PC-9 (cell line): ENCODE measurements around the gene COL5A2. TPM values are rescaled to one million over a fixed set of nuclear protein-coding genes. Genes with fewer than 3 reads are reported as not detected.

ENCODE experiments used
- BruUV-seq: library from RNA; stranded (reverse); fragments of 400-500 nt; replicated peaks from 2 replicates; lab custom pipeline; 2021; lab: Mats Ljungman, UMichigan
- CTCF ChIA-PET: fragments of 300-600 bp; sonication (Branson Sonifier 250); formaldehyde crosslinking; loops from one replicate; lab custom pipeline; 2022; ENCODE audit warnings: antibody characterized with exemption; lab: Charles Lee
- POLR2A ChIA-PET: fragments of 300-600 bp; sonication (Branson Sonifier 250); formaldehyde crosslinking; loops from one replicate; lab custom pipeline; 2022; ENCODE audit warnings: antibody characterized with exemption; ENCODE audit not compliant: unreplicated experiment; lab: Charles Lee
- DNase-seq, 2 experiments: peaks; one replicate each; pipeline versions ENCODE4 v3.0.0 to v3.0.0-alpha.2; 2015 to 2022; ENCODE audit warnings: mixed read lengths in 1 of 2
- H2AFZ ChIP-seq: fragments of 200-600 bp; sonication (generic); 2 replicates; pipeline ENCODE4 v1.8.1; 2017; ENCODE audit warnings: antibody characterized with exemption
- H3F3A ChIP-seq: fragments of 200-600 bp; sonication (generic); 2 replicates; pipeline ENCODE4 v1.8.1; 2017; ENCODE audit warnings: antibody characterized with exemption, mild to moderate bottlenecking, low read depth; ENCODE audit not compliant: insufficient read depth
- H3K27ac ChIP-seq: fragments of 200-600 bp; sonication (generic); 2 replicates; pipeline ENCODE4 v1.6.1; 2016; ENCODE audit warnings: mixed run types
- H3K27me3 ChIP-seq: fragments of 200-600 bp; sonication (generic); 2 replicates; pipeline ENCODE4 v1.6.1; 2016; ENCODE audit warnings: low read depth, mixed run types; ENCODE audit not compliant: insufficient read depth
- H3K36me3 ChIP-seq: fragments of 200-600 bp; sonication (generic); 2 replicates; pipeline ENCODE4 v1.6.1; 2016; ENCODE audit warnings: low read depth, mixed run types
- H3K4me1 ChIP-seq: fragments of 200-600 bp; sonication (generic); replicated peaks from 2 replicates; pipeline ENCODE4 v1.6.1; 2016; ENCODE audit warnings: mixed run types; ENCODE audit not compliant: insufficient read depth
- H3K4me2 ChIP-seq: fragments of 200-600 bp; sonication (generic); 2 replicates; pipeline ENCODE4 v1.6.1; 2017; ENCODE audit warnings: mixed run types
- H3K4me3 ChIP-seq: fragments of 200-600 bp; sonication (generic); 2 replicates; pipeline ENCODE4 v1.6.1; 2016; ENCODE audit warnings: mixed run types
- H3K79me2 ChIP-seq: fragments of 200-600 bp; sonication (generic); 2 replicates; pipeline ENCODE4 v1.6.1; 2017; ENCODE audit warnings: low read depth, mixed run types
- H3K9me2 ChIP-seq: fragments of 200-600 bp; sonication (generic); 2 replicates; pipeline ENCODE4 v1.8.1; 2017; ENCODE audit warnings: mild to moderate bottlenecking; ENCODE audit not compliant: insufficient read depth
- H3K9me3 ChIP-seq: fragments of 200-600 bp; sonication (generic); 2 replicates; pipeline ENCODE4 v1.8.1; 2016; ENCODE audit warnings: low read depth; ENCODE audit not compliant: insufficient read depth
- H4K20me1 ChIP-seq: fragments of 200-600 bp; sonication (generic); 2 replicates; pipeline ENCODE4 v1.8.1; 2017; ENCODE audit not compliant: insufficient read depth
- EZH2 ChIP-seq: fragments of 200-600 bp; sonication (generic); IDR thresholded peaks from 2 replicates; pipeline ENCODE4 v1.8.0; 2017; ENCODE audit warnings: antibody characterized with exemption, low read depth
- intact Hi-C: fragments of 100-400 bp; cut with micrococcal nuclease; formaldehyde crosslinking; loops from one replicate; pipeline ENCODE4 v1.10.0; 2022; ENCODE audit not compliant: unreplicated experiment
- total RNA-seq: library from RNA; stranded (reverse); gene quantifications from 2 replicates; pipeline ENCODE4 v1.2.3, GENCODE V29; 2021
- TF ChIP-seq, protein P1 (sequence below): fragments of 200-600 bp; sonication (generic); conservative IDR thresholded peaks from 2 replicates; pipeline ENCODE4 v1.6.1; 2017; ENCODE audit warnings: mixed run types, antibody characterized with exemption, mild to moderate bottlenecking, moderate library complexity

COL5A2 gene
- total RNA-seq, 1 experiment from 2014 or later: 0.55 TPM

DNA sequence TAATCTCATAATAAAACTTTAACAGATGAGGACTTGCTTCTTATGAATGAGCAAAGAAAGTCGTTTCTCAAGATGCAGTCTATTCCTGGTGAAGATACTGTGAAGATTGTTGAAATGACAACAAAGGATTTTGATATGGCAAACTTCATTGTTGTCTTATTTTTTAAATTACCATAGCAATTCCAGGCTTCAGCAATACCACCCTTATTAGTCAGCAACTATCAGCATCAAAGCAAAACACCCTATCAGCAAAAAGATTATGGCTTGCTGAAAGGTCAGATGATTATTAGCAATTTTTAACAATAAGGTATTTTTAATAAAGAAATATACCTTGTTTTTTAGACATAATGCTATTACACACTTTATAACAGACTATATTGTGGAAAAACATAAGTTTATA, 88.3 kb downstream of the COL5A2 start:
- intact Hi-C loops: loop anchor here (5.0 kb wide), 1 partner anchor 569 kb away; no protein-coding TSS in a partner anchor
- no TSS peak for BruUV-seq

DNA sequence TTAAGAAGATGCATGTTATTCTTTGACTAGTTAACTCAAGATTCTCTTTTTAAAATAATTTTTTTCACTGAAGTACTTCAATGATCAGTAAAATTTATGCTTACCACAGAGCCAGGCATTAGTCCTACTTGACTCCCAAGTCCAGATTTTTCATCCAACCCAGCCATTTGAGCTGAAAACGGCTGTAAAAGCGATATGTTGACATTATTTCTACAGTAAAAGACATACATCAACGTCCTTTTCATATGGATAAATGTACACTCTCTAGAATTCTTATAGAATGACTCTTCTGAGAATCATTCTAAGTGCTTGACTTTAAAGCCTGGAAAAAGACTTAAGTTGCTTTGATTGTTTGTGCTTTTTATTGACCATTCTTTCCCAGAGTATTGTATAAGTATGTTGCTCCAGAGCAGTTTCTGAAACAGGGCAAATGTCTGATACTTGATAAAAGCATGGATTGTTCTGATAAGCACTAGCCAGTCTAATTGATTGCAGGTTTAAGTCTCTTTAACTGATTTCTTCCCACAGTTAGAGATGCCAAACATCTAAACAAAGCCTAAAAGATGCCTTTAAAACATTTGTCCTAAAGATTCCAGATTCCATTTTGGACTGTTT, 90.9 kb downstream of the COL5A2 start:
- TF ChIP-seq, protein P1, sequence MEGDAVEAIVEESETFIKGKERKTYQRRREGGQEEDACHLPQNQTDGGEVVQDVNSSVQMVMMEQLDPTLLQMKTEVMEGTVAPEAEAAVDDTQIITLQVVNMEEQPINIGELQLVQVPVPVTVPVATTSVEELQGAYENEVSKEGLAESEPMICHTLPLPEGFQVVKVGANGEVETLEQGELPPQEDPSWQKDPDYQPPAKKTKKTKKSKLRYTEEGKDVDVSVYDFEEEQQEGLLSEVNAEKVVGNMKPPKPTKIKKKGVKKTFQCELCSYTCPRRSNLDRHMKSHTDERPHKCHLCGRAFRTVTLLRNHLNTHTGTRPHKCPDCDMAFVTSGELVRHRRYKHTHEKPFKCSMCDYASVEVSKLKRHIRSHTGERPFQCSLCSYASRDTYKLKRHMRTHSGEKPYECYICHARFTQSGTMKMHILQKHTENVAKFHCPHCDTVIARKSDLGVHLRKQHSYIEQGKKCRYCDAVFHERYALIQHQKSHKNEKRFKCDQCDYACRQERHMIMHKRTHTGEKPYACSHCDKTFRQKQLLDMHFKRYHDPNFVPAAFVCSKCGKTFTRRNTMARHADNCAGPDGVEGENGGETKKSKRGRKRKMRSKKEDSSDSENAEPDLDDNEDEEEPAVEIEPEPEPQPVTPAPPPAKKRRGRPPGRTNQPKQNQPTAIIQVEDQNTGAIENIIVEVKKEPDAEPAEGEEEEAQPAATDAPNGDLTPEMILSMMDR: no peak
- TF ChIP-seq EZH2: no peak
- Histone ChIP-seq H3K9me2 (no peaks in the 10 kb centered on the region), H3K27me3 (no peaks in the 10 kb centered on the region), H3K27ac (no peak overlapping the region), H3K4me2 (no peak overlapping the region), H3K9me3 (no peaks in the 10 kb centered on the region), H3K4me1 (no peaks in the 10 kb centered on the region), H4K20me1 (no peaks in the 10 kb centered on the region), H3K79me2 (no peaks in the 10 kb centered on the region), H3K36me3 (no peaks in the 10 kb centered on the region), H2AFZ (no peak overlapping the region), H3F3A (no peaks in the 10 kb centered on the region), H3K4me3 (no peak overlapping the region)
- POLR2A ChIA-PET: no interaction called here
- intact Hi-C loops: no loop called here
- CTCF ChIA-PET: no interaction called here
- no TSS peak for BruUV-seq
- DNase-seq: no peak

More for the DNA sequence above, 88.3 kb downstream of the COL5A2 start:
- CTCF ChIA-PET: no interaction called here
- Histone ChIP-seq H3K4me1 (no peaks in the 10 kb centered on the region), H2AFZ (no peak overlapping the region), H3K27me3 (no peaks in the 10 kb centered on the region), H3K9me2 (no peaks in the 10 kb centered on the region), H3K9me3 (no peaks in the 10 kb centered on the region), H3F3A (no peaks in the 10 kb centered on the region), H3K36me3 (no peaks in the 10 kb centered on the region), H3K79me2 (no peaks in the 10 kb centered on the region), H3K4me3 (no peak overlapping the region), H3K4me2 (no peak overlapping the region), H3K27ac (no peak overlapping the region), H4K20me1 (no peaks in the 10 kb centered on the region)
- TF ChIP-seq, protein P1: no peak
- TF ChIP-seq EZH2: no peak
- POLR2A ChIA-PET: no interaction called here
- DNase-seq: no peak

DNA sequence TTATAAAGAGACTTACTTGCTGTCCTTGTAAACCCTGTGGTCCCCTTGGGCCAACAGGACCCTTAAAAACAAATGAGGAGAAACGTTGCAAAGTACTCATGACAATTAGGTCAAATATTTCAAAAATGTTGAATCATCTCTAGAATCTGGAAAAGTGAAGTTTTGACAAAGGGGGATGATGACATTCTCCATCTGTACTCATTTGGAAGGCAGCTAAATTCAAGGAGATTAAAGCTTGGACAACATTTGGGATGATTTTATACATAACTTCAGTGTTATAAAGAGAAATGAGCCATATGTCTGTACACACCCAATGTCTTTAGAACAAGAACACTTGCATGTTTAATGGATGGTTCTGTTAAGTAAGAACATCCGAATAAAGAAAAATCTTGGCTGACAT, 92.9 kb downstream of the COL5A2 start:
- H3F3A ChIP-seq: no peaks in the 10 kb centered on the region
- H3K79me2 ChIP-seq: no peaks in the 10 kb centered on the region
- H3K27me3 ChIP-seq: no peaks in the 10 kb centered on the region
- no TSS peak for BruUV-seq
- H3K36me3 ChIP-seq: no peaks in the 10 kb centered on the region
- H3K9me2 ChIP-seq: no peaks in the 10 kb centered on the region
- TF ChIP-seq, protein P1: no peak
- no peak for TF ChIP-seq EZH2
- H3K4me1 ChIP-seq: no peaks in the 10 kb centered on the region
- ChIA-PET CTCF (no interaction called here), POLR2A (no interaction called here)
- no peak overlapping the region for H3K27ac ChIP-seq
- H3K4me2 ChIP-seq: no peak overlapping the region
- DNase-seq: no peak
- intact Hi-C loops: no loop called here
- no peaks in the 10 kb centered on the region for H4K20me1 ChIP-seq
- no peaks in the 10 kb centered on the region for H3K9me3 ChIP-seq
- no peak overlapping the region for H2AFZ ChIP-seq
- H3K4me3 ChIP-seq: no peak overlapping the region
